Panc1 (cell line): ENCODE measurements around the gene GYG2. TPM values are rescaled to one million over a fixed set of nuclear protein-coding genes. Genes with fewer than 3 reads are reported as not detected.
"Not testable (repeated sequence)": the region's sequence is repeated elsewhere in the genome, so short reads cannot be mapped to it uniquely, and the experiment has no call there.

Source experiments
- ATAC-seq: fragments of 200-7000 bp; cut with Tn5 transposase; 2 replicates; pipeline ENCODE4 v1.9.1; 2020; ENCODE audit warnings: mild to moderate bottlenecking, moderate library complexity
- BruUV-seq: library from RNA; stranded (reverse); fragments of 400-500 nt; replicated peaks from 2 replicates; lab custom pipeline; 2021; lab: Mats Ljungman, UMichigan
- CTCF ChIA-PET: fragments of 300-600 bp; sonication (Branson Sonifier 250); formaldehyde crosslinking; loops from one replicate; lab custom pipeline; 2022; ENCODE audit warnings: antibody characterized with exemption; lab: Charles Lee
- POLR2A ChIA-PET: fragments of 300-600 bp; sonication (Branson Sonifier 250); formaldehyde crosslinking; loops from one replicate; lab custom pipeline; 2022; ENCODE audit warnings: antibody characterized with exemption; lab: Charles Lee
- DNase-seq: peaks from one replicate; pipeline ENCODE4 v3.0.0-alpha.2; 2010; ENCODE audit warnings: low read depth, low spot score
- H3K27ac ChIP-seq: 2 replicates; pipeline ENCODE4 v1.5.1; 2011; ENCODE audit warnings: mild to moderate bottlenecking, low read length, inconsistent platforms
- H3K27me3 ChIP-seq: fragments of 200-500 bp; sonication (Bioruptor generic); 2 replicates; pipeline ENCODE4 v1.6.0; 2014; ENCODE audit warnings: low read length, inconsistent platforms; ENCODE audit not compliant: control insufficient read depth, insufficient read depth
- H3K36me3 ChIP-seq: fragments of 200-500 bp; sonication (Bioruptor generic); 2 replicates; pipeline ENCODE4 v1.5.1; 2014; ENCODE audit warnings: inconsistent platforms, mild to moderate bottlenecking, low read length, moderate library complexity; ENCODE audit not compliant: control insufficient read depth, insufficient read depth
- H3K4me1 ChIP-seq: 2 replicates; pipeline ENCODE4 v1.5.1; 2011; ENCODE audit warnings: inconsistent platforms, mild to moderate bottlenecking, low read length, moderate library complexity; ENCODE audit not compliant: control insufficient read depth, insufficient read depth
- H3K4me3 ChIP-seq, 2 experiments: 2 replicates each; pipeline ENCODE4 v1.5.1; 2011 to 2012; ENCODE audit warnings: low read depth in 2 of 2, low read length in 2 of 2, mild to moderate bottlenecking in 2 of 2, inconsistent platforms in 1 of 2, moderate library complexity in 1 of 2
- H3K9me3 ChIP-seq: fragments of 200-500 bp; sonication (Bioruptor generic); 2 replicates; pipeline ENCODE4 v1.5.1; 2014; ENCODE audit warnings: low read depth, mild to moderate bottlenecking, inconsistent platforms, low read length, moderate library complexity; ENCODE audit not compliant: control insufficient read depth, insufficient read depth
- CTCF ChIP-seq: fragments of 450-650 bp; IDR thresholded peaks from 2 replicates; pipeline ENCODE4 v1.5.1; 2017; ENCODE audit warnings: mild to moderate bottlenecking
- POLR2AphosphoS5 ChIP-seq: IDR thresholded peaks from 2 replicates; pipeline ENCODE4 v1.6.1; 2012; ENCODE audit warnings: mild to moderate bottlenecking, low read depth, low read length, moderate library complexity
- REST ChIP-seq, 2 experiments: IDR thresholded peaks; 2 replicates each; pipeline ENCODE4 v1.6.1; 2011 to 2012; ENCODE audit warnings: low read depth in 2 of 2, control low read depth in 1 of 2, low read length in 1 of 2, mild to moderate bottlenecking in 1 of 2, moderate library complexity in 1 of 2; ENCODE audit not compliant: insufficient read depth in 1 of 2
- SIN3A ChIP-seq: IDR thresholded peaks from 2 replicates; pipeline ENCODE4 v1.6.1; 2012; ENCODE audit warnings: low read depth, mild to moderate bottlenecking, low read length, moderate library complexity, borderline replicate concordance; ENCODE audit not compliant: insufficient read depth
- TCF7L2 ChIP-seq: IDR thresholded peaks from 2 replicates; pipeline ENCODE4 v1.6.1; 2011; ENCODE audit warnings: mild to moderate bottlenecking, low read depth, low read length, inconsistent platforms
- in situ Hi-C: cut with HindIII; loops from 2 replicates; pipeline ENCODE4 v1.10.0; 2016; ENCODE audit warnings: low sequenced_read_pairs, low pct_unique_long_range_greater_than_20kb
- intact Hi-C: fragments of 100-400 bp; cut with micrococcal nuclease; formaldehyde crosslinking; loops from one replicate; pipeline ENCODE4 v1.10.0; 2022; ENCODE audit not compliant: unreplicated experiment
- total RNA-seq: library from RNA; stranded (reverse); gene quantifications from one replicate; pipeline ENCODE4 v1.2.1, GENCODE V29; 2021; ENCODE audit not compliant: unreplicated experiment

Gene GYG2
- total RNA-seq, 1 experiment from 2014 or later: 0.85 TPM

GRCh38 chrX:2802376-2803090, 26.2 kb upstream of the GYG2 start:
- ATAC-seq, H3K9me3 ChIP-seq, DNase-seq, intact Hi-C loops, H3K27me3 ChIP-seq, POLR2A ChIA-PET, BruUV-seq, in situ Hi-C loops, H3K36me3 ChIP-seq, H3K4me3 ChIP-seq, H3K4me1 ChIP-seq, CTCF ChIA-PET, H3K27ac ChIP-seq: not testable (repeated sequence)

- BruUV-seq, H3K9me3 ChIP-seq, DNase-seq, CTCF ChIA-PET, H3K36me3 ChIP-seq, H3K4me1 ChIP-seq, H3K4me3 ChIP-seq, in situ Hi-C loops, ATAC-seq, H3K27me3 ChIP-seq, intact Hi-C loops, POLR2A ChIA-PET, H3K27ac ChIP-seq: not testable (repeated sequence)
Measured at GRCh38 chrX:2803486-2803885, 25.2 kb upstream of the GYG2 start.

DNA sequence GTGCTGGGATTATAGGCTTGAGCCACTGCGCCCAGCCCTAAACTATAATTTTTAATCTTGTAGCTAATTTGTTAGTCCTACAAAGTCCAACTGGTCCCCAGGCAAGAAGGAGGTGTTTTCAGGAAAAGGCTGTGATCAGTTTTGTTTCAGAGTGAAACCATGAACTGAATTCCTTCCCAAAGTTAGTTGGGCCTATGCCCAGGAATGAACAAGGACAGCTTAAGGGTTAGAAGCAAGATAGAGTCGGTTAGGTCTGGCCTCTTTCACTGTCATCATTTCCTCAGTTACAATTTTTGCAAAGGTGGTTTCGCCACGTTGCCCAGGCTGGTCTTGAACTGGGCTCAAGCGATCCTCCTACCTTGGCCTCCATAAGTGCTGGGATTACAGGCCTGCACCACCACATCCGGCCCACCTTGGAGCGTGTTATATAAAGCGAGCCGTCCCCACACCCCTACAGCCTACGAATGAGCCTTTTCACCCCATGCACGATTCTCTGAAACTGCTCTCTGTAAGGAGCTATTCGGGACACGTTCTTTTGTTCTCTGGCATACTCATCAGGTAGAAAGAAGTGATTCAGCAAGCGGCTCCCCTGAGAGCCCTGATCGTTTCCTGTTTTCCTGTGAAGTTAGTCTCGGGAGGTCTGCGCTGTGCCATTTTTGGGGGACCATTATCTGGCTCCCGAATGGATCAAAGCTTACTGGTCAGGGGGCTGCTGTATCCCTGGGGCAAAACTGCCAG, 24.5 kb upstream of the GYG2 start:
- in situ Hi-C loops, H3K27ac ChIP-seq, BruUV-seq, H3K4me1 ChIP-seq, intact Hi-C loops, POLR2A ChIA-PET, H3K9me3 ChIP-seq, H3K4me3 ChIP-seq, DNase-seq, CTCF ChIA-PET, H3K36me3 ChIP-seq, H3K27me3 ChIP-seq, ATAC-seq: not testable (repeated sequence)

GRCh38 chrX:2804858-2805257, 23.9 kb upstream of the GYG2 start:
- CTCF ChIA-PET, intact Hi-C loops, H3K36me3 ChIP-seq, ATAC-seq, H3K4me3 ChIP-seq, POLR2A ChIA-PET, BruUV-seq, H3K27me3 ChIP-seq, H3K27ac ChIP-seq, H3K9me3 ChIP-seq, in situ Hi-C loops, H3K4me1 ChIP-seq, DNase-seq: not testable (repeated sequence)

DNA sequence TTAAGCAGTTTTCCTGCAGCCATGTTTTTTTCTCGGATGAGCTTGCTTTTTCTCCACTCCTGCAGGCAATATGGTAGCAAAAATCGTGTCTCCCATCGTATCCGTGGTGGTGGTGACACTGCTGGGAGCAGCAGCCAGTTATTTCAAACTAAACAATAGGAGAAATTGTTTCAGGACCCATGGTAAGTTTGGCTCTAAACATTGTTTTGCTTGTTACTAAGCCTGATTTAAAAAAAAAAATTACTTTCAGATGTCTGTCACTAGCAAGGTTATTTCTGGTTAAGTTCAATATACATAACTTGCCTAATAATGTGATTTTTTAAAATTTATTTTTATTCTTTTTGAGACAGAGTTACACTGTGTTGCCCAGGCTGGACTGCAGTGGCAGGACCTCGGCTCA, 17.5 kb upstream of the GYG2 start:
- POLR2A ChIA-PET: no interaction called here
- in situ Hi-C loops (no loop called here), intact Hi-C loops (no loop called here)
- no peaks in the 10 kb centered on the region for H3K4me1 ChIP-seq
- ATAC-seq (no peak), DNase-seq (no peak)
- TF ChIP-seq TCF7L2: no peak
- TF ChIP-seq SIN3A: no peak
- no peak for TF ChIP-seq REST (IDR thresholded peaks at IDR 0.05; ENCODE audit: insufficient read depth in 1 of 2, low read depth in 2 of 2, low read length in 1 of 2)
- no peak for TF ChIP-seq CTCF
- TF ChIP-seq POLR2AphosphoS5: no peak
- H3K4me3 ChIP-seq: no peak overlapping the region
- H3K9me3 ChIP-seq: no peaks in the 10 kb centered on the region
- no peak overlapping the region for H3K27ac ChIP-seq
- H3K36me3 ChIP-seq: no peaks in the 10 kb centered on the region
- CTCF ChIA-PET: interaction anchor here (0.7 kb wide), 1 partner anchor 10 kb away, joined by 3 read pairs; no protein-coding TSS in a partner anchor
- H3K27me3 ChIP-seq: no peaks in the 10 kb centered on the region
- BruUV-seq: no TSS peak
